Neural progenitor cell (in vitro differentiated cells): ENCODE data around the gene TBC1D17. TPM values are rescaled to one million over a fixed set of nuclear protein-coding genes. Genes with fewer than 3 reads are reported as not detected.

ENCODE experiments used
- DNase-seq: peaks from one replicate; pipeline ENCODE4 v3.0.0-alpha.2; 2016; ENCODE audit warnings: low spot score
- H2AFZ ChIP-seq: fragments of 200-600 bp; sonication (generic); replicated peaks from 2 replicates; pipeline ENCODE4 v1.6.1; 2016; ENCODE audit warnings: antibody characterized with exemption
- H3F3A ChIP-seq: fragments of 200-600 bp; sonication (generic); 2 replicates; pipeline ENCODE4 v1.6.1; 2016; ENCODE audit warnings: antibody characterized with exemption, low read depth
- H3K27ac ChIP-seq: fragments of 200-600 bp; sonication (generic); 2 replicates; pipeline ENCODE4 v1.5.1; 2016; ENCODE audit warnings: mild to moderate bottlenecking
- H3K27me3 ChIP-seq: fragments of 200-600 bp; sonication (generic); 2 replicates; pipeline ENCODE4 v1.6.1; 2016; ENCODE audit warnings: mild to moderate bottlenecking, moderate library complexity
- H3K36me3 ChIP-seq: fragments of 200-600 bp; sonication (generic); 2 replicates; pipeline ENCODE4 v1.5.1; 2016
- H3K4me1 ChIP-seq: fragments of 200-600 bp; sonication (generic); 2 replicates; pipeline ENCODE4 v1.6.1; 2016; ENCODE audit warnings: mixed run types
- H3K4me2 ChIP-seq: fragments of 200-600 bp; sonication (generic); 2 replicates; pipeline ENCODE4 v1.6.1; 2016
- H3K4me3 ChIP-seq: fragments of 200-600 bp; sonication (generic); 2 replicates; pipeline ENCODE4 v1.5.1; 2016
- H3K79me2 ChIP-seq: fragments of 200-600 bp; sonication (generic); 2 replicates; pipeline ENCODE4 v1.6.1; 2016; ENCODE audit warnings: low read depth
- H3K9ac ChIP-seq: fragments of 200-600 bp; sonication (generic); 2 replicates; pipeline ENCODE4 v1.6.1; 2016
- H3K9me3 ChIP-seq: fragments of 200-600 bp; sonication (generic); 2 replicates; pipeline ENCODE4 v1.5.1; 2016; ENCODE audit warnings: low read depth
- H4K20me1 ChIP-seq: fragments of 200-600 bp; sonication (generic); 2 replicates; pipeline ENCODE4 v1.6.1; 2016; ENCODE audit warnings: low read depth
- H3K27ac Mint-ChIP-seq: 3 replicates; pipeline ENCODE4 v1.8.0; 2021; ENCODE audit warnings: mixed read lengths
- H3K27me3 Mint-ChIP-seq: 2 replicates; pipeline ENCODE4 v1.8.0; 2022; ENCODE audit warnings: low read depth, mild to moderate bottlenecking, inconsistent platforms, moderate library complexity, mixed read lengths; ENCODE audit not compliant: insufficient read depth
- H3K36me3 Mint-ChIP-seq: 3 replicates; pipeline ENCODE4 v1.8.0; 2021; ENCODE audit warnings: mixed read lengths
- H3K4me1 Mint-ChIP-seq: 3 replicates; pipeline ENCODE4 v1.8.0; 2021; ENCODE audit warnings: mixed read lengths
- H3K4me3 Mint-ChIP-seq: 3 replicates; pipeline ENCODE4 v1.8.0; 2021; ENCODE audit warnings: mild to moderate bottlenecking, moderate library complexity, mixed read lengths
- H3K9me3 Mint-ChIP-seq: 3 replicates; pipeline ENCODE4 v1.8.0; 2020; ENCODE audit warnings: mixed read lengths
- EZH2 ChIP-seq: fragments of 200-600 bp; sonication (generic); IDR thresholded peaks from 2 replicates; pipeline ENCODE4 v1.6.1; 2017; ENCODE audit warnings: antibody characterized with exemption, mild to moderate bottlenecking, moderate library complexity
- EZH2phosphoT487 ChIP-seq: fragments of 200-600 bp; sonication (generic); IDR thresholded peaks from 2 replicates; pipeline ENCODE4 v1.6.1; 2017; ENCODE audit warnings: antibody characterized with exemption
- total RNA-seq: library from RNA; depleted of rRNA; stranded (reverse); fragments of >200 nt; gene quantifications from 2 replicates; pipeline ENCODE4 v1.2.3, GENCODE V29; 2015; ENCODE audit warnings: low replicate concordance
- TF ChIP-seq, protein P1 (sequence below): fragments of 200-600 bp; sonication (generic); IDR thresholded peaks from 2 replicates; pipeline ENCODE4 v1.5.1; 2017; ENCODE audit warnings: antibody characterized with exemption, mild to moderate bottlenecking

Gene TBC1D17
- total RNA-seq, 1 donor from 2014 or later: 10.4 TPM

DNA sequence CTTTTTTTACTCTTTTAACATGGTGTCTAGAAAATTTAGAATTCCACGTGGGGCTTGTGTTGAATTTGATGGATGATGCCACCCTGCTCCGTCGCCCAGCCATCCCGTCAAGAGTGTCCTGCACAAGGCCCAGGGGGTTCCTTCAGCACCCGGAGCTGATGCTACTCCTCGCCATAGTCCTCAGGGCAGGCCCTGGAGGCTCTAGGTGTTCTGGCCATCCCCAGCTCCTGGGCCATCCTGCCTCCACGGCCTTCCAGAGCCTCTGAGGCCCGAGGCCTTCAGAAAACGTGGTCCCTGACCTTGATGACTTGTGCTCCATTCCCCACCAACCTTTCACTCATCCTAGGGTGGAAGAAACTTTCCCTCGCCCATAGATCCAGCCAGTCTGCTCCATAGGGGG lies 3.7 kb upstream of the TBC1D17 start:
- Histone ChIP-seq H3K4me2 (no peak overlapping the region), H3K27ac (no peak overlapping the region), H3K9ac (no peak overlapping the region), H3K79me2 (peaks cover 28% of the 10 kb centered on the region), H3K9me3 (no peaks in the 10 kb centered on the region), H4K20me1 (peaks cover 5% of the 10 kb centered on the region), H3K27me3 (no peaks in the 10 kb centered on the region), H3K36me3 (no peaks in the 10 kb centered on the region), H3K4me1 (peaks cover 18% of the 10 kb centered on the region), H3K4me3 (no peak overlapping the region), H3F3A (peaks cover 21% of the 10 kb centered on the region), H2AFZ (no peak overlapping the region)
- Mint-ChIP-seq H3K9me3 (no peaks in the 10 kb centered on the region), H3K27me3 (no peaks in the 10 kb centered on the region), H3K4me3 (peak overlapping the region; percentile 74), H3K36me3 (peaks cover under 1% of the 10 kb centered on the region), H3K4me1 (peaks cover 25% of the 10 kb centered on the region), H3K27ac (no peak overlapping the region)
- no peak for DNase-seq
- TF ChIP-seq EZH2 (no peak), EZH2phosphoT487 (no peak)
- TF ChIP-seq, protein P1, sequence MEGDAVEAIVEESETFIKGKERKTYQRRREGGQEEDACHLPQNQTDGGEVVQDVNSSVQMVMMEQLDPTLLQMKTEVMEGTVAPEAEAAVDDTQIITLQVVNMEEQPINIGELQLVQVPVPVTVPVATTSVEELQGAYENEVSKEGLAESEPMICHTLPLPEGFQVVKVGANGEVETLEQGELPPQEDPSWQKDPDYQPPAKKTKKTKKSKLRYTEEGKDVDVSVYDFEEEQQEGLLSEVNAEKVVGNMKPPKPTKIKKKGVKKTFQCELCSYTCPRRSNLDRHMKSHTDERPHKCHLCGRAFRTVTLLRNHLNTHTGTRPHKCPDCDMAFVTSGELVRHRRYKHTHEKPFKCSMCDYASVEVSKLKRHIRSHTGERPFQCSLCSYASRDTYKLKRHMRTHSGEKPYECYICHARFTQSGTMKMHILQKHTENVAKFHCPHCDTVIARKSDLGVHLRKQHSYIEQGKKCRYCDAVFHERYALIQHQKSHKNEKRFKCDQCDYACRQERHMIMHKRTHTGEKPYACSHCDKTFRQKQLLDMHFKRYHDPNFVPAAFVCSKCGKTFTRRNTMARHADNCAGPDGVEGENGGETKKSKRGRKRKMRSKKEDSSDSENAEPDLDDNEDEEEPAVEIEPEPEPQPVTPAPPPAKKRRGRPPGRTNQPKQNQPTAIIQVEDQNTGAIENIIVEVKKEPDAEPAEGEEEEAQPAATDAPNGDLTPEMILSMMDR: no peak

DNA sequence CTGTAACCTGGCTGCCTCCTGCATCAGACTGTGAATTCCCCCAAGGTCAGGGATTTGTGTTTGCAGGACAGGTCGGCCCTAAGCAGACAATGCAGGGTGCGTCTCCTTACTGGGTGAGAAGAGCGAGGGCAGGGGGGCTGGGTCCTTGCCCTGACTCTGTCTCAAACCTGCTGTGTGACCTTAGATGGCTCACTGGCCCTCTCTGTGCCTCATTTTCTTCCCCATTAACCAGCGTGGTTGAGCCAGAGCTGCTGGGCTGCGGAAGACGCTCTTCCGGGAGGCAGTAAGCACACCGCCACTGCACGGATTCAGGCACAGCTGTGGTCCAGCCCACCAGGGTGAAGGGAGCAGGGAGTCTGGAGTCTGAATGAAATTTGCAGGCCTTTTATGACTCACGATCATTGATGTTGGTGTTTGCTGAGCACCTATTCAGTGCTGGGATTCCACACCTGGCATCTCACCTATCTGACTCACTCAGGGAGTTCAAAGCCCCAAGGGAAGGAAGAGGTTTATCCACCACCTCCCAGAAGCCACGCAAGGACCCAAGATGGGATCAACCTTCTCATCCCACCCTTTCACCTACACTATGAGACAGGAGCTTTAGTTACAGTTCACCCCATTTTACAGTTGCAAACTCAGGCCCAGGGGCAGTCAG lies 2.9 kb upstream of the TBC1D17 start:
- Histone ChIP-seq H3K27me3 (no peaks in the 10 kb centered on the region), H3K79me2 (peaks cover 36% of the 10 kb centered on the region), H3K4me2 (peak overlapping the region; percentile 83), H3K27ac (no peak overlapping the region), H4K20me1 (peaks cover 12% of the 10 kb centered on the region), H3K4me1 (peaks cover 17% of the 10 kb centered on the region), H3K36me3 (no peaks in the 10 kb centered on the region), H2AFZ (no peak overlapping the region), H3K9me3 (no peaks in the 10 kb centered on the region), H3K9ac (no peak overlapping the region), H3K4me3 (no peak overlapping the region), H3F3A (peaks cover 17% of the 10 kb centered on the region)
- TF ChIP-seq, protein P1: no peak
- TF ChIP-seq EZH2phosphoT487: no peak
- TF ChIP-seq EZH2: no peak
- H3K9me3 Mint-ChIP-seq: no peaks in the 10 kb centered on the region
- peak overlapping the region; percentile 91 for H3K27ac Mint-ChIP-seq
- DNase-seq: no peak
- H3K36me3 Mint-ChIP-seq: peaks cover 5% of the 10 kb centered on the region
- H3K27me3 Mint-ChIP-seq: peaks cover 2% of the 10 kb centered on the region
- H3K4me1 Mint-ChIP-seq: peaks cover 31% of the 10 kb centered on the region
- H3K4me3 Mint-ChIP-seq: peak overlapping the region; percentile 74

- TF ChIP-seq EZH2 (no peak), EZH2phosphoT487 (no peak)
- TF ChIP-seq, protein P1: no peak
- H3K27ac Mint-ChIP-seq: peak overlapping the region; percentile 50
- no peaks in the 10 kb centered on the region for H3K27me3 ChIP-seq
- H3K79me2 ChIP-seq: peaks cover 36% of the 10 kb centered on the region
- H4K20me1 ChIP-seq: peaks cover 15% of the 10 kb centered on the region
- no peaks in the 10 kb centered on the region for H3K9me3 ChIP-seq
- H3K4me1 ChIP-seq: peaks cover 15% of the 10 kb centered on the region
- no peak overlapping the region for H3K4me3 Mint-ChIP-seq
- H3K4me2 ChIP-seq: peak overlapping the region; percentile 83
- H2AFZ ChIP-seq: no peak overlapping the region
- H3K36me3 ChIP-seq: no peaks in the 10 kb centered on the region
- DNase-seq: no peak
- H3F3A ChIP-seq: peaks cover 13% of the 10 kb centered on the region
- H3K27me3 Mint-ChIP-seq: peaks cover 2% of the 10 kb centered on the region
- peak overlapping the region; percentile 88 for H3K4me3 ChIP-seq
- peaks cover 5% of the 10 kb centered on the region for H3K36me3 Mint-ChIP-seq
- H3K9me3 Mint-ChIP-seq: no peaks in the 10 kb centered on the region
- H3K27ac ChIP-seq: no peak overlapping the region
- peak overlapping the region; percentile 78 for H3K9ac ChIP-seq
- peaks cover 30% of the 10 kb centered on the region for H3K4me1 Mint-ChIP-seq
Observed at GRCh38 chr19:49875177-49875576, 2.3 kb upstream of the TBC1D17 start.
